Ectodermal cell (in vitro differentiated cells): ENCODE measurements around the gene SLC7A5.
"Not testable (repeated sequence)": the region's sequence is repeated elsewhere in the genome, so short reads cannot be mapped to it uniquely, and the experiment has no call there.

Experiments used
- H3K27ac ChIP-seq: 2 replicates; pipeline ENCODE4 v1.7.0; 2013; ENCODE audit warnings: mild to moderate bottlenecking, low read depth, low read length; ENCODE audit not compliant: insufficient read depth, poor library complexity, severe bottlenecking
- H3K27me3 ChIP-seq: 2 replicates; pipeline ENCODE4 v1.7.0; 2013; ENCODE audit warnings: mild to moderate bottlenecking, low read length; ENCODE audit not compliant: insufficient read depth, control insufficient read depth, poor library complexity, severe bottlenecking
- H3K36me3 ChIP-seq: one replicate; pipeline ENCODE4 v1.7.0; 2013; ENCODE audit warnings: low read length; ENCODE audit not compliant: control insufficient read depth, insufficient read depth
- H3K4me1 ChIP-seq: one replicate; pipeline ENCODE4 v1.7.0; 2013; ENCODE audit warnings: low read length; ENCODE audit not compliant: control insufficient read depth, insufficient read depth
- H3K4me3 ChIP-seq: 2 replicates; pipeline ENCODE4 v1.7.0; 2013; ENCODE audit warnings: low read depth, low read length, control low read depth; ENCODE audit not compliant: insufficient read depth
- H3K9me3 ChIP-seq: 2 replicates; pipeline ENCODE4 v1.7.0; 2013; ENCODE audit warnings: mild to moderate bottlenecking, low read length, moderate library complexity; ENCODE audit not compliant: control insufficient read depth
- WGBS, 2 experiments: methylation state at CpG; one replicate each; pipeline ENCODE4 v1.1.7; 2013; ENCODE audit warnings: missing lambda C conversion rate in 2 of 2; 5-methylcytosine and 5-hydroxymethylcytosine counted together

SLC7A5 gene

DNA sequence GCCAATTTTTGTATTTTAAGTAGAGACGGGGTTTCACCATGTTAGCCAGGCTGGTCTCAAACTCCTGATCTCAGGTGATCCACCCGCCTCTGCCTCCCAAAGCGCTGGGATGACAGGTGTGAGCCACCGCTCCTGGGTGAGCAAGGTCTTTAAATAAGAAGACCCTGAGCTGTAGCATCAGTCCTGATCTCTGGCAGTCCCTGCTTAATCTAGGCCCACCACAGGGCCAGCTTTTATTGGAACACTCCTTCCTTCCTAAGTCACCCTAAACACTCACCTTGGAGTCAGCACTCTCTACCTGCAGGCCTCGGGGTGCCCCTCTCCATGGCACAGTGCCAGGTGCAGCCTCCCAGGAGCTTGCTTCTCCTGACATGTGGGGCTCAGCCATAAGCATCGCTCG, 36.2 kb upstream of the SLC7A5 start:
- H3K9me3 ChIP-seq, H3K4me3 ChIP-seq, H3K27me3 ChIP-seq, H3K36me3 ChIP-seq, H3K4me1 ChIP-seq, H3K27ac ChIP-seq: not testable (repeated sequence)
- WGBS, 2 experiments = 94 to 95% methylated on average over 7 of the region's 7 CpGs

DNA sequence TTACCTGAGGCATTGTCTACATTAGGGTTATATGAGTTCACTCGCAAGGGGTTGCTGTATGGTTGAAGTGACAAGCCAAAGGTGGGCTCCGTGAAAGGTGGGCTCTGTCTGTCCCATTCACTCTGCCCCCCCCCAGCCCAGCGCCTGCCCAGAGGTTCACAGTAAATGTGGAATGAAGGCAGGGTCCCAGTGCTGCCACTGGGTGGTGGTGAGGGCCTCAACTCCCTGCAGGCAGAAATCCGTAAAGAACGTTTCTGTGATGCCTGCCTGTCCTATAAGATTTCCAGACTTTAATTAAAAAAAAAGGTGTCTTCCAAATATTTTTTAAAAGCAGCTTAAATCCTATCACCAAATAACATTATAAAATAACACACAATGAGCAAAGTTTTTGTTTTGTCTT, 35.7 kb upstream of the SLC7A5 start:
- not testable (repeated sequence) for H3K4me1 ChIP-seq, H3K27ac ChIP-seq, H3K9me3 ChIP-seq, H3K36me3 ChIP-seq, H3K4me3 ChIP-seq, H3K27me3 ChIP-seq
- WGBS, 2 experiments = 67 to 77% methylated on average over 1 to 4 of the region's 5 CpGs

DNA sequence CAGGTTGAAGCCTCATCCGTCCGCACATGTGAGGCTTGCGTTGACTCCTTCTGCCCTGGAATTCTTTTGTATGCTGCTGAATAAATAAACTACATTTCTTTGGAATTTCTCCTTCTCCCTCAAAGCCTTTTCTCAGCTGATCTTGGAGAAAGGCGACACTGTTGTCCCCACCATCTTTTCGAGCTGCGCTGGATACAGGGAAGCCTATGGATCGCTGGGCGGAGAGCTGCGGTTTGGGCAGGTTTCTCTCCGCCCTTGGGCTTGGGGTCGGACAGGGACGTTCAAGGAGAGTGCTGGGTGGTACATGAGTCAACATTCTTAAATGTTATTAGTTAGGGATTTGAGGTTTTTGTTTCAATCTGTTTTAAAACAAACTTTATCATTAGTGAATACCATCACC, 31.2 kb upstream of the SLC7A5 start:
- H3K4me3 ChIP-seq, H3K4me1 ChIP-seq, H3K27me3 ChIP-seq, H3K27ac ChIP-seq, H3K9me3 ChIP-seq, H3K36me3 ChIP-seq: not testable (repeated sequence)
- 90 to 97% methylated on average over 12 of the region's 12 CpGs for WGBS, 2 experiments

DNA sequence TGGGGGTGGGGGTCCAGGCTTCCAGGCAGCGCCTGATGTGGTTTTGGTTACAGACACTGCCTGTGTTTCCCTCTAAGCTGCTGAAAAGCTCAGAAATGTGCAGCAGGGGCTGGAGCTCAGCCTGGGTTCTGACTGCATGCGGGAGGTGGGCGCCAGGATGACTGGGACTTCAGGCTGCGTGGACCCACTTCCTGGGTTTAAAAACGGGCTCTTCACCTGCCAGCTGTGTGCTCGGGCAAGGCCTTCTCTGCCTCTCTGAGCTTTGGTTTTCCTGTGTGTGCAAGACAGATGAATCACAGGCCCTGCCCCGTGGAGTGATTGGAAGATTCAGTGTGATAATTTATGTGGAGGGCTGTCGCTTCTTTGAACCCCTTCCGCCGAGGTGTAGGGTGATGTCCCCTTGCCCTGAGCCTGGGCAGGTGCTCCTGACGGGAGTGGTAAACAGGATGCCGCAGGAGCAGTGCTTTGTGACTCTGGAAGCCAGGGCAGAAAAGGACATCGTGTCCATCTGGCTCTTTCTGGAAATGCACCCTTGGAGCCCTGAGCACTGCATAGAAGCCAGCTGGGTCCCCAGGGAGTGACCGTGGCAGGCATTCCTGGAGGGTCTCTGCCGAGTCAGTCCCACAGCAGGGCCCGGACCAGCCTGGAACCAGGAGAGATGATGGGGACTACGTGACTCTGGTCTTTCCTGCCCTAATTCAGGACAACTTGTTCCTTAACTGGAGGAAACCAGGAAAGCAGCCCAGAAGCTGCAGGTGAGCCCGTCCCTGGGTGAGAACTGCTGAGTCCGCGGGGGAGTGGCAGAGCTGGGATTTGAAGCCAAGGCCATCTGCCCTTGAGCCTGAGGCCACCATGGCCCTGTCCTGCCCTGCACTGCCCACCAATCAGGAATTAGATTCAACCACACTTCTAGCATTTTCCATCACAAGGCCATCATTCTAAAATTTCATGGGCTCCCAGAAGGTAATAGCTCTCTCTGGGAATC, 28.5 kb upstream of the SLC7A5 start:
- 92 to 94% methylated on average over 20 of the region's 20 CpGs for WGBS, 2 experiments
- no peaks in the 10 kb centered on the region for H3K4me1 ChIP-seq
- no peak overlapping the region for H3K27ac ChIP-seq
- H3K36me3 ChIP-seq = no peaks in the 10 kb centered on the region
- H3K27me3 ChIP-seq = no peaks in the 10 kb centered on the region
- no peaks in the 10 kb centered on the region for H3K9me3 ChIP-seq
- H3K4me3 ChIP-seq = no peak overlapping the region

DNA sequence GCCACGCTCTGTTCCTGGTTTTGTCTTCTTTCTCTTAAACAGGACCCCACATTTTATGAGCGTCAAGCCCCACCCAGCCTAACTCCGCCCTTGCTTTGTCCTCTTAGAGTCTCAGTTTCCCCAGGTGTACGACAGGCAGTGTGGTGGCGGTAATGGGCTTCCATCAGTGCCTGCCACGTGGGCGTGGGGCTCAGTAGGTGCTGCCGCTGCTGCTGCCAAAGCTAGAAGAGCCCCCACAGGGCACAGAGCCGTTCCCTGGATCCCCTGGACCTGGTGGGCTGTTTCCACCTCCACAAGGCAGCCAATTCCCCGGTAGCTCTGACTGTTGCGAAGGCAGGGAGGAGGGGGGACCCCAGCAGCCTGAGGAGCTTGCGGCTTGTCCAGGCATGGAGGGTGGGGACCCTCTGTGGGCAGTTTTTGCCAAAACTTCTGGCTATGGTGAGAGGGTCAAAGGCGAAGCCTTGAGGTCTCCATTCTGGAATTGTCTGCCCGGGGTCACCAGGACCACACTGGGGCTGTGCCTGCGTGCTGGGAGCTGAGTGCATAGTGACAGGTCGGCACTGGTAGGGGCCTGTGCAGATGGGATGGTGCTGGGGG, 27.7 kb upstream of the SLC7A5 start:
- not testable (repeated sequence) for H3K4me1 ChIP-seq, H3K27ac ChIP-seq, H3K9me3 ChIP-seq, H3K36me3 ChIP-seq, H3K4me3 ChIP-seq, H3K27me3 ChIP-seq
- WGBS, 2 experiments = 88 to 89% methylated on average over 16 of the region's 16 CpGs

DNA sequence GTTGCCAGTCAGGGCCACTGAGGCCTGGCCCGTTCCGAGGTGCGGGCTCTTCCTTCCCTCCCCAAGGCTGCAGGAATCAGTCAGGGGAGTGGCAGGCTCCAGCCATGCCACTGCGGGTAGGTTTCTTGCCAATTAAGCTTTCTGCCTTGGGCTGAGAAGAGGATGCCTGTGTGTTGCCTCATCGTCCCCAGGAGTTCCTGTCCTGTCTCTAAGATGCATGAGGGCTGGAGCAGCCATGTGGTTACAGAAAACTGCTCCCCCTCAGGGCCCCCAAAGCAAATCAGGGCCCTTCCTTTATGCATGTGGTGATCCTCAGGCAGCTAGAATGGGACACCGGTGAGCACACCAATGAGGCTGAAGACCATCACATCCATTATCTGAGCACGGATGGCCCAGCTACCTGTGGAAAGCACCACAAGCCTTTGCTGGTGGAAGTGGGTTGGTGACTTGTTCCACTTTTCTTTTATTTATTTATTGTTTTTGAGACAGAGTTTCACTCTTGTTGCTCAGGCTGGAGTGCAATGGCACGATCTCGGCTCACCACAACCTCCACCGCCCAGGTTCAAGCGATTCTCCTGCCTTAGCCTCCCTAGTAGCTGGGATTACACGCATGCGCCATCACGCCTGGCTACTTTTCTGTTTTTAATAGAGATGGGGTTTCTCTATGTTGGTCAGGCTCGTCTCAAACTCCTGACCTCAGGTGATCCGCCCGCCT, 27.0 kb upstream of the SLC7A5 start:
- H3K27me3 ChIP-seq, H3K4me3 ChIP-seq, H3K27ac ChIP-seq, H3K9me3 ChIP-seq, H3K4me1 ChIP-seq, H3K36me3 ChIP-seq: not testable (repeated sequence)
- WGBS, 2 experiments = 92 to 93% methylated on average over 16 to 17 of the region's 17 CpGs

DNA sequence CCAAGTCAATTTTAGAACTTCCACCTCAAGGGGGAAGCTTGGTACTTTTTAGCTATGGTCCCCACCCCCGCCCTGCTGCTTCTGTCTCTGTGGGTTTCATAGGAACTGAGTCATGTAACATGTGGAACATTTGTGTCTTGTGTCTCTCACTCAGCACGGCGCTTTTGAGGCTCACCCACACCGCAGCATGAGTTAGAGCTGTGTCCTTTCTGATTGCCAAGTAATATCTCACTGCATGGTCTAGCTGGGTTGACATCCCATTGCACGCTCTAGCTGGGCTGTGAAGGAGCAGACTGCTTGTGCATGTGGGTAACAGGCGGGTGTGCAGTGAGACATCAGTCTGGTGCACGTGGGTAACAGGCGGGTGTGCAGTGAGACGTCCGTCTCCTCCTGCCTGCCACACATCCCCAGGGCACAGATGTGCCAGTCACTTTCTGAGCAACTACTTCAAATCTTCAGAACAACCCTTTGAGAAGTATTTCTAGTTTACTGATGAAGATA, 26.4 kb upstream of the SLC7A5 start:
- Histone ChIP-seq H3K36me3 (no peaks in the 10 kb centered on the region), H3K4me1 (no peaks in the 10 kb centered on the region), H3K27ac (no peak overlapping the region), H3K9me3 (no peaks in the 10 kb centered on the region), H3K4me3 (no peak overlapping the region), H3K27me3 (no peaks in the 10 kb centered on the region)
- WGBS, 2 experiments = 95% methylated on average over 10 of the region's 10 CpGs

DNA sequence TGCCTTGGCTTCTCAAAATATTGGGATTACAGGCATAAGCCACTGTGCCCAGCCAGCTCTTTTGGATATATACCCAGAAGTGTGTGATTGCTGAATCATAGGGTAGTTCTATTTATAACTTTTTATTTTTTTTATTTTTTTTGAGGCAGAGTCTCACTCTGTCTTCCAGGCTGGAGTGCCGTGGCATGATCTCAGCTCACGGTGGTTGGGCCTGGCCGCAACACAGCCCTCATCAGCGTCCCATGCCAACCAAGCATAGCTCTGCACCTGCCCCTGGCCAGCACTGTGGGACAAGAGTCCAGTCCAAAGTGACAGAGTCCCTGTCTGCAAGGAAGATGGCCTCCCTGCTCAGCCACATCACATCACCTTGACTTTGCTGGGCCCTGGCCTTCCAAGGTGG, 24.7 kb upstream of the SLC7A5 start:
- H3K27ac ChIP-seq, H3K4me1 ChIP-seq, H3K4me3 ChIP-seq, H3K36me3 ChIP-seq, H3K9me3 ChIP-seq, H3K27me3 ChIP-seq: not testable (repeated sequence)
- WGBS, 2 experiments = 96 to 98% methylated on average over 4 of the region's 4 CpGs

DNA sequence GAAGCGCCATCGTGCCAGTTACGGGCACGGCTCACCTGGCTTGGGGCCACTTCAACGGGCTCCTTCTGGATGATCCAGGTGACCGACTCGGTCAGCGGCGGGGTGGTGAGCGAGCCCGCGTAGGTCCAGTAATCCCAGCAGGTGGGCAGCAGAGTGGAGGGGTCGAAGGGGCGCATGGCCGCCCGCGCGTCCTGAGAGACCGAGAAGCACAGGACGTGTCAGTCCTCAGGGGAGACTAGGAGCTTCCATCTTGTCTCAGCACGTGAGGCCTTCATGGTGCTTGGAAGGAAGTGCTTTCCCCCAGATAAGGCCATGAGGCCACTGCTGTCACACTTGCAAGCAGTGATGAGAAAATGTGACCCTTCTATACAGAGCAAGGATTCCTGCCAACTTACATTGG, 22.5 kb upstream of the SLC7A5 start:
- Histone ChIP-seq H3K27me3 (no peaks in the 10 kb centered on the region), H3K27ac (no peak overlapping the region), H3K4me3 (no peak overlapping the region), H3K36me3 (no peaks in the 10 kb centered on the region), H3K4me1 (no peaks in the 10 kb centered on the region), H3K9me3 (no peaks in the 10 kb centered on the region)
- 94 to 96% methylated on average over 21 of the region's 21 CpGs for WGBS, 2 experiments

DNA sequence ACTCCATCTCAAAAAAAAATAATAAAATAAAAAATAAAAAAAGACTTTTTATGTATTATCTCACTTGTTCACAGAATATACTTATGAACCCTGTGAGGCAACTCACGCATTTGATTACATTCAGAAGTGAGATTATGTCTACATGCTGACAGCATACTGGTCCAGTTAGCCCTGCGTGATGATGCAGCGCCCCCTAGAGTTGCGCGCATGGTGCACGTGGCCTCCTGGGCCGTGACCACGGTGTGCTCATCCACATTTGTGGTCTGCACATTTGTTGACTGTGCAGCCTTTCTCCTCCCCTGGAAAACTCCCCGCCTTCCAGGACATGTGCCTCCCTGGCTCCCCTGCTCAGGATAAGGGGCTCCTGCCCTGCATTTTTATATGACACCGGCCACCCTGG, 20.5 kb upstream of the SLC7A5 start:
- not testable (repeated sequence) for H3K4me3 ChIP-seq, H3K9me3 ChIP-seq, H3K36me3 ChIP-seq, H3K27ac ChIP-seq, H3K4me1 ChIP-seq, H3K27me3 ChIP-seq
- WGBS, 2 experiments = 93% methylated on average over 10 of the region's 10 CpGs
